ENCODE results near the gene AADACL4. TPM values are rescaled to one million over a fixed set of nuclear protein-coding genes. Genes with fewer than 3 reads are reported as not detected.

AADACL4 gene
- total and polyA plus RNA-seq, 9 of the 15 experiments (the other 6 are each of a cell fraction or from before 2014, with no cell fraction given) = not detected

GRCh38 chr1:12617901-12618660, 25.8 kb upstream of the AADACL4 start, which contains the start of gene DHRS3 (continued):
- no peak for TF ChIP-seq ARID3B (CRISPR knock-in tag; IDR thresholded peaks at IDR 0.05; ENCODE audit: borderline replicate concordance)
- TF ChIP-seq, protein P1, sequence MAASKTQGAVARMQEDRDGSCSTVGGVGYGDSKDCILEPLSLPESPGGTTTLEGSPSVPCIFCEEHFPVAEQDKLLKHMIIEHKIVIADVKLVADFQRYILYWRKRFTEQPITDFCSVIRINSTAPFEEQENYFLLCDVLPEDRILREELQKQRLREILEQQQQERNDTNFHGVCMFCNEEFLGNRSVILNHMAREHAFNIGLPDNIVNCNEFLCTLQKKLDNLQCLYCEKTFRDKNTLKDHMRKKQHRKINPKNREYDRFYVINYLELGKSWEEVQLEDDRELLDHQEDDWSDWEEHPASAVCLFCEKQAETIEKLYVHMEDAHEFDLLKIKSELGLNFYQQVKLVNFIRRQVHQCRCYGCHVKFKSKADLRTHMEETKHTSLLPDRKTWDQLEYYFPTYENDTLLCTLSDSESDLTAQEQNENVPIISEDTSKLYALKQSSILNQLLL (CRISPR knock-in tag; IDR thresholded peaks at IDR 0.05; ENCODE audit: borderline replicate concordance) = no peak
- TF ChIP-seq, protein P2, sequence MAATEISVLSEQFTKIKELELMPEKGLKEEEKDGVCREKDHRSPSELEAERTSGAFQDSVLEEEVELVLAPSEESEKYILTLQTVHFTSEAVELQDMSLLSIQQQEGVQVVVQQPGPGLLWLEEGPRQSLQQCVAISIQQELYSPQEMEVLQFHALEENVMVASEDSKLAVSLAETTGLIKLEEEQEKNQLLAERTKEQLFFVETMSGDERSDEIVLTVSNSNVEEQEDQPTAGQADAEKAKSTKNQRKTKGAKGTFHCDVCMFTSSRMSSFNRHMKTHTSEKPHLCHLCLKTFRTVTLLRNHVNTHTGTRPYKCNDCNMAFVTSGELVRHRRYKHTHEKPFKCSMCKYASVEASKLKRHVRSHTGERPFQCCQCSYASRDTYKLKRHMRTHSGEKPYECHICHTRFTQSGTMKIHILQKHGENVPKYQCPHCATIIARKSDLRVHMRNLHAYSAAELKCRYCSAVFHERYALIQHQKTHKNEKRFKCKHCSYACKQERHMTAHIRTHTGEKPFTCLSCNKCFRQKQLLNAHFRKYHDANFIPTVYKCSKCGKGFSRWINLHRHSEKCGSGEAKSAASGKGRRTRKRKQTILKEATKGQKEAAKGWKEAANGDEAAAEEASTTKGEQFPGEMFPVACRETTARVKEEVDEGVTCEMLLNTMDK (IDR thresholded peaks at IDR 0.05; ENCODE audit: borderline replicate concordance, insufficient read depth, low read depth, low read length, poor library complexity, severe bottlenecking) = no peak
- TF ChIP-seq ZNF384 (IDR thresholded peaks at IDR 0.05; ENCODE audit: low read depth, low read length) = peak; percentile 75
- no peak for TF ChIP-seq HEY1 (CRISPR knock-in tag; IDR thresholded peaks at IDR 0.05; ENCODE audit: borderline replicate concordance)
- peak; percentile 77 for TF ChIP-seq FIP1L1 (IDR thresholded peaks at IDR 0.05; ENCODE audit: low read depth, low read length, poor library complexity, severe bottlenecking)
- TF ChIP-seq, protein P3, sequence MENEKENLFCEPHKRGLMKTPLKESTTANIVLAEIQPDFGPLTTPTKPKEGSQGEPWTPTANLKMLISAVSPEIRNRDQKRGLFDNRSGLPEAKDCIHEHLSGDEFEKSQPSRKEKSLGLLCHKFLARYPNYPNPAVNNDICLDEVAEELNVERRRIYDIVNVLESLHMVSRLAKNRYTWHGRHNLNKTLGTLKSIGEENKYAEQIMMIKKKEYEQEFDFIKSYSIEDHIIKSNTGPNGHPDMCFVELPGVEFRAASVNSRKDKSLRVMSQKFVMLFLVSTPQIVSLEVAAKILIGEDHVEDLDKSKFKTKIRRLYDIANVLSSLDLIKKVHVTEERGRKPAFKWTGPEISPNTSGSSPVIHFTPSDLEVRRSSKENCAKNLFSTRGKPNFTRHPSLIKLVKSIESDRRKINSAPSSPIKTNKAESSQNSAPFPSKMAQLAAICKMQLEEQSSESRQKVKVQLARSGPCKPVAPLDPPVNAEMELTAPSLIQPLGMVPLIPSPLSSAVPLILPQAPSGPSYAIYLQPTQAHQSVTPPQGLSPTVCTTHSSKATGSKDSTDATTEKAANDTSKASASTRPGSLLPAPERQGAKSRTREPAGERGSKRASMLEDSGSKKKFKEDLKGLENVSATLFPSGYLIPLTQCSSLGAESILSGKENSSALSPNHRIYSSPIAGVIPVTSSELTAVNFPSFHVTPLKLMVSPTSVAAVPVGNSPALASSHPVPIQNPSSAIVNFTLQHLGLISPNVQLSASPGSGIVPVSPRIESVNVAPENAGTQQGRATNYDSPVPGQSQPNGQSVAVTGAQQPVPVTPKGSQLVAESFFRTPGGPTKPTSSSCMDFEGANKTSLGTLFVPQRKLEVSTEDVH (IDR thresholded peaks at IDR 0.05; ENCODE audit: low read depth, partially characterized antibody) = peak; percentile 54
- TF ChIP-seq MCM3 (IDR thresholded peaks at IDR 0.05) = no peak
- TF ChIP-seq PHB2 (IDR thresholded peaks at IDR 0.05; ENCODE audit: low read depth) = no peak
- no peak for TF ChIP-seq ZNF23 (CRISPR knock-in tag; IDR thresholded peaks at IDR 0.05)

All from K562 (cell line).